Lower leg skin (tissue), 4 donors: Measurements from ENCODE around the gene CLCN1. TPM values are rescaled to one million over a fixed set of nuclear protein-coding genes. Genes with fewer than 3 reads are reported as not detected.

Source experiments
- DNase-seq, 2 donors: peaks; one replicate each; pipeline ENCODE4 v3.0.0-alpha.2; 2019; ENCODE audit warnings: low spot score in 2 of 2
- H3K4me3 ChIP-seq: fragments of 200-600 bp; sonication (generic); 2 replicates; pipeline ENCODE4 v1.5.1; 2017; ENCODE audit warnings: mild to moderate bottlenecking, low read depth; ENCODE audit not compliant: poor library complexity, severe bottlenecking
- CTCF ChIP-seq, 3 donors: fragments of 450-650 bp; IDR thresholded peaks; one replicate each; pipeline ENCODE4 v1.5.1; 2016; ENCODE audit warnings: antibody characterized with exemption in 3 of 3, mild to moderate bottlenecking in 3 of 3, moderate library complexity in 2 of 3
- POLR2A ChIP-seq, 2 donors: fragments of 450-650 bp; IDR thresholded peaks; one replicate each; pipeline ENCODE4 v1.6.1; 2016 to 2017; ENCODE audit warnings: antibody characterized with exemption in 2 of 2, mild to moderate bottlenecking in 1 of 2, moderate library complexity in 1 of 2
- WGBS, 2 donors: methylation state at CpG; one replicate each; pipeline ENCODE4 v1.1.5; 2018; 5-methylcytosine and 5-hydroxymethylcytosine counted together
- intact Hi-C: fragments of 100-400 bp; cut with DNase I; formaldehyde crosslinking; loops from one replicate; pipeline ENCODE4 v1.15.0; 2023; ENCODE audit warnings: low total_unique reads
- total RNA-seq, 4 donors: library from RNA; depleted of rRNA; stranded (reverse); fragments of >200 nt; gene quantifications; one replicate each; pipeline ENCODE4 v1.1.0, GENCODE V29; 2016

Gene CLCN1
- total RNA-seq: not detected

GRCh38 chr7:143315776-143316175 is at the start of gene CLCN1:
CLCN1 (plus strand) TSS chr7:143316111; CDS start chr7:143316213, 102 bp downstream.
- WGBS, 2 donors: 77 to 78% methylated on average over 5 of the region's 5 CpGs
- no peak for DNase-seq
- intact Hi-C loops: no loop called here
- no peak within 1 kb of the TSS for H3K4me3 ChIP-seq
- TF ChIP-seq POLR2A (IDR thresholded peaks at IDR 0.05): no peak
- no peak for TF ChIP-seq CTCF (IDR thresholded peaks at IDR 0.05)

GRCh38 chr7:143269251-143269650 is 46.7 kb upstream of the CLCN1 start:
- WGBS, 2 donors: 77 to 83% methylated on average over 5 of the region's 5 CpGs
- intact Hi-C loops: no loop called here
- H3K4me3 ChIP-seq: no peak overlapping the region
- no peak for DNase-seq
- TF ChIP-seq POLR2A (IDR thresholded peaks at IDR 0.05) (no peak), CTCF (IDR thresholded peaks at IDR 0.05) (no peak)

GRCh38 chr7:143271240-143271639 is 44.7 kb upstream of the CLCN1 start:
- 90 to 97% methylated on average over 1 of the region's 1 CpG for WGBS, 2 donors
- DNase-seq: no peak
- TF ChIP-seq CTCF (IDR thresholded peaks at IDR 0.05) (no peak), POLR2A (IDR thresholded peaks at IDR 0.05) (no peak)
- intact Hi-C loops: no loop called here
- H3K4me3 ChIP-seq: no peak overlapping the region

GRCh38 chr7:143272871-143273270 is 43.0 kb upstream of the CLCN1 start:
- no peak for DNase-seq
- no peak overlapping the region for H3K4me3 ChIP-seq
- no peak for TF ChIP-seq CTCF (IDR thresholded peaks at IDR 0.05)
- no peak for TF ChIP-seq POLR2A (IDR thresholded peaks at IDR 0.05)
- intact Hi-C loops: no loop called here
- 84 to 91% methylated on average over 2 of the region's 2 CpGs for WGBS, 2 donors

GRCh38 chr7:143279186-143280098 is 36.5 kb upstream of the CLCN1 start:
- intact Hi-C loops: no loop called here

More at GRCh38 chr7:143279186-143280098, 36.5 kb upstream of the CLCN1 start:
- TF ChIP-seq POLR2A (IDR thresholded peaks at IDR 0.05) (no peak), CTCF (IDR thresholded peaks at IDR 0.05) (no peak)
- WGBS, 2 donors: 36 to 38% methylated on average over 8 of the region's 8 CpGs
- DNase-seq: no peak
- no peak overlapping the region for H3K4me3 ChIP-seq
